ENCODE measurements around the gene RNF225. TPM values are rescaled to one million over a fixed set of nuclear protein-coding genes. Genes with fewer than 3 reads are reported as not detected.

RNF225 gene
- total and polyA plus RNA-seq, 2 of the 13 experiments (the other 11 are each of a cell fraction or from before 2014, with no cell fraction given), result not detected

DNA sequence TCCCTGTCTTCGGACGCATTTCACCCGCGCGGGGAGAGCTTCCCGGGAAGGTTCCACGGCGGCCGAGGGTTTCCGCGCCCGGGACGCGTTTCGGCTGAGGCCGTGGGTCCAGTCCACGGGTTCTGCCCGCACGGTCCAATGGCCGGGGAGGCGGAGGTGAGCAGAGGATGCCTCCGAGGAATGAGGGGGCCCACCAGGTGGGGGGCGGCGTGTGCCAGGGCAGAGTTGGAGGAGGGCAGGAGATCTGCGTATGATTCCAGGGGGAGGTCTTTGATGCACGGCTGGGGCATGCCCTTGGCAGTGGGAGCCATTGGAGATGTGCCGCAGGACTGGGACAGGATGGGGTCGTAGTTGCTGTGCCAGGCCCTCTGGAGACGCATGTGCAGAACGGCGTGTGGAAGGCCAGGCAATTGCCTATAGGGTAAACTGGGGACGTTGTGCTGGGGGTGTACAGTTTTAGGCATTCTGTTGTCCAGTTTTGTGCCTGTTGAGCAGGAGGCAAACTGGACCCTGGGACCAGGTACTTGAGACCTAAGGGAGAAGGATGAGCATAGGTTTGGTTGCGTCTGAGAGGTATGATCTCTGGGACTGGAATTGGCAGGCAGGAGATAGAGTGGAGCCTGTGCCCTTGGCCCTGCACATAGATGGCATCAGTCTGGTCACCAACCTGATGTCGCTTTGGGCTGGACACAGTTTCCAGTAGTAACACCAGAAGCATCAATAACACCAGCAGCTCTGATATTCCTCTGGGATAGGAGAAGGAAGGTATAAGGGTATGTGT lies 13.7 kb downstream of the RNF225 start (continued):
- TF ChIP-seq ZNF607 (CRISPR knock-in tag; IDR thresholded peaks at IDR 0.05; ENCODE audit: borderline replicate concordance), result peak; percentile 55; the same call in 1 of the 2 replicates
- TF ChIP-seq NFKBIZ (CRISPR knock-in tag; IDR thresholded peaks at IDR 0.05), result 0 out of 2 replicates have a peak, but pooled peaks have one; percentile 9
- TF ChIP-seq KMT2B (CRISPR knock-in tag; IDR thresholded peaks at IDR 0.05), result peak; percentile 15; the same call in 1 of the 2 replicates
- peak; percentile 67; the same call in 1 of the 2 replicates for TF ChIP-seq ZNF839 (CRISPR knock-in tag; IDR thresholded peaks at IDR 0.05; ENCODE audit: borderline replicate concordance)
- TF ChIP-seq AGO2 (optimal IDR thresholded peaks at IDR 0.05; ENCODE audit: low read depth, low read length), result no peak
- no peak for TF ChIP-seq ZNF7 (CRISPR knock-in tag; IDR thresholded peaks at IDR 0.05)
- TF ChIP-seq ZNF772 (CRISPR knock-in tag; IDR thresholded peaks at IDR 0.05), result 0 out of 2 replicates have a peak, but pooled peaks have one; percentile 23
- TF ChIP-seq, protein P1, sequence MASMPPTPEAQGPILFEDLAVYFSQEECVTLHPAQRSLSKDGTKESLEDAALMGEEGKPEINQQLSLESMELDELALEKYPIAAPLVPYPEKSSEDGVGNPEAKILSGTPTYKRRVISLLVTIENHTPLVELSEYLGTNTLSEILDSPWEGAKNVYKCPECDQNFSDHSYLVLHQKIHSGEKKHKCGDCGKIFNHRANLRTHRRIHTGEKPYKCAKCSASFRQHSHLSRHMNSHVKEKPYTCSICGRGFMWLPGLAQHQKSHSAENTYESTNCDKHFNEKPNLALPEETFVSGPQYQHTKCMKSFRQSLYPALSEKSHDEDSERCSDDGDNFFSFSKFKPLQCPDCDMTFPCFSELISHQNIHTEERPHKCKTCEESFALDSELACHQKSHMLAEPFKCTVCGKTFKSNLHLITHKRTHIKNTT (CRISPR knock-in tag; IDR thresholded peaks at IDR 0.05), result no peak
- TF ChIP-seq, protein P2, sequence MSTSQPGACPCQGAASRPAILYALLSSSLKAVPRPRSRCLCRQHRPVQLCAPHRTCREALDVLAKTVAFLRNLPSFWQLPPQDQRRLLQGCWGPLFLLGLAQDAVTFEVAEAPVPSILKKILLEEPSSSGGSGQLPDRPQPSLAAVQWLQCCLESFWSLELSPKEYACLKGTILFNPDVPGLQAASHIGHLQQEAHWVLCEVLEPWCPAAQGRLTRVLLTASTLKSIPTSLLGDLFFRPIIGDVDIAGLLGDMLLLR (CRISPR knock-in tag; IDR thresholded peaks at IDR 0.05), result no peak
- TF ChIP-seq LCORL (IDR thresholded peaks at IDR 0.05), result no peak
- TF ChIP-seq LCORL (CRISPR knock-in tag; IDR thresholded peaks at IDR 0.05), result 0 out of 2 replicates have a peak, but pooled peaks have one; percentile 18
- TF ChIP-seq, protein P3, sequence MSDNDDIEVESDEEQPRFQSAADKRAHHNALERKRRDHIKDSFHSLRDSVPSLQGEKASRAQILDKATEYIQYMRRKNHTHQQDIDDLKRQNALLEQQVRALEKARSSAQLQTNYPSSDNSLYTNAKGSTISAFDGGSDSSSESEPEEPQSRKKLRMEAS (IDR thresholded peaks at IDR 0.05), result no peak; the same call in 1 of the 2 replicates
- TF ChIP-seq, protein P4, sequence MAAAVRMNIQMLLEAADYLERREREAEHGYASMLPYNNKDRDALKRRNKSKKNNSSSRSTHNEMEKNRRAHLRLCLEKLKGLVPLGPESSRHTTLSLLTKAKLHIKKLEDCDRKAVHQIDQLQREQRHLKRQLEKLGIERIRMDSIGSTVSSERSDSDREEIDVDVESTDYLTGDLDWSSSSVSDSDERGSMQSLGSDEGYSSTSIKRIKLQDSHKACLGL (CRISPR knock-in tag; IDR thresholded peaks at IDR 0.05), result peak; percentile 15
- TF ChIP-seq NCOA1 (CRISPR knock-in tag; IDR thresholded peaks at IDR 0.05), result no peak
- no peak for TF ChIP-seq TEAD3 (CRISPR knock-in tag; optimal IDR thresholded peaks at IDR 0.05; ENCODE audit: borderline replicate concordance)
- TF ChIP-seq, protein P5, sequence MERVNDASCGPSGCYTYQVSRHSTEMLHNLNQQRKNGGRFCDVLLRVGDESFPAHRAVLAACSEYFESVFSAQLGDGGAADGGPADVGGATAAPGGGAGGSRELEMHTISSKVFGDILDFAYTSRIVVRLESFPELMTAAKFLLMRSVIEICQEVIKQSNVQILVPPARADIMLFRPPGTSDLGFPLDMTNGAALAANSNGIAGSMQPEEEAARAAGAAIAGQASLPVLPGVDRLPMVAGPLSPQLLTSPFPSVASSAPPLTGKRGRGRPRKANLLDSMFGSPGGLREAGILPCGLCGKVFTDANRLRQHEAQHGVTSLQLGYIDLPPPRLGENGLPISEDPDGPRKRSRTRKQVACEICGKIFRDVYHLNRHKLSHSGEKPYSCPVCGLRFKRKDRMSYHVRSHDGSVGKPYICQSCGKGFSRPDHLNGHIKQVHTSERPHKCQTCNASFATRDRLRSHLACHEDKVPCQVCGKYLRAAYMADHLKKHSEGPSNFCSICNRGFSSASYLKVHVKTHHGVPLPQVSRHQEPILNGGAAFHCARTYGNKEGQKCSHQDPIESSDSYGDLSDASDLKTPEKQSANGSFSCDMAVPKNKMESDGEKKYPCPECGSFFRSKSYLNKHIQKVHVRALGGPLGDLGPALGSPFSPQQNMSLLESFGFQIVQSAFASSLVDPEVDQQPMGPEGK (CRISPR knock-in tag; IDR thresholded peaks at IDR 0.05), result peak; percentile 21; the same call in 1 of the 2 replicates
- TF ChIP-seq ZNF563 (CRISPR knock-in tag; IDR thresholded peaks at IDR 0.05), result peak; percentile 55; the same call in 1 of the 2 replicates
- no peak for TF ChIP-seq ZSCAN20 (CRISPR knock-in tag; IDR thresholded peaks at IDR 0.05; ENCODE audit: borderline replicate concordance)
- no peak for TF ChIP-seq ARNT (IDR thresholded peaks at IDR 0.05)
- 0 out of 2 replicates have a peak, but pooled peaks have one; percentile 23 for TF ChIP-seq FOXC1 (CRISPR knock-in tag; IDR thresholded peaks at IDR 0.05; ENCODE audit: borderline replicate concordance)
- peak; percentile 24; the same call in 1 of the 2 replicates for TF ChIP-seq CBX5 (CRISPR knock-in tag; IDR thresholded peaks at IDR 0.05; ENCODE audit: borderline replicate concordance)
- no peak for TF ChIP-seq ZNF660 (CRISPR knock-in tag; IDR thresholded peaks at IDR 0.05; ENCODE audit: borderline replicate concordance, low read depth)
- 0 out of 2 replicates have a peak, but pooled peaks have one; percentile 5 for TF ChIP-seq KMT2A (CRISPR knock-in tag; IDR thresholded peaks at IDR 0.05)
- TF ChIP-seq BRD4 (CRISPR knock-in tag; IDR thresholded peaks at IDR 0.05), result 0 out of 2 replicates have a peak, but pooled peaks have one; percentile 35
- TF ChIP-seq, protein P6, sequence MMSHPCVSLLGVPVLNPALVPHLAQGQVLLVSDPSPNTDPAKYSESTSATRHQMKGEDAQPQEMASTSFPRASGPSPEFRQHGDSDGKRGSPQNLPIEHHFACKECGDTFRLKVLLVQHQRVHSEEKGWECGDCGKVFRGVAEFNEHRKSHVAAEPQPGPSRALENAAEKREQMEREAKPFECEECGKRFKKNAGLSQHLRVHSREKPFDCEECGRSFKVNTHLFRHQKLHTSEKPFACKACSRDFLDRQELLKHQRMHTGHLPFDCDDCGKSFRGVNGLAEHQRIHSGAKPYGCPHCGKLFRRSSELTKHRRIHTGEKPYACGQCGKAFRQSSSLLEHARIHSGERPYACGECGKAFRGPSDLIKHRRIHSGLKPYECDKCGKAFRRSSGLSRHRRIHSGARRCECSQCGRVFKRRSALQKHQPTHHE (CRISPR knock-in tag; IDR thresholded peaks at IDR 0.05; ENCODE audit: borderline replicate concordance), result 0 out of 2 replicates have a peak, but pooled peaks have one; percentile 20
